Right kidney (tissue), 1 donor: ENCODE data around the gene ITSN1.
"Not testable (repeated sequence)": the region's sequence is repeated elsewhere in the genome, so short reads cannot be mapped to it uniquely, and the experiment has no call there.

Experiments used
- DNase-seq: peaks from one replicate; pipeline ENCODE4 v3.0.0-alpha.2; 2016

The ITSN1 gene

GRCh38 chr21:33771976-33772375 is 129.7 kb downstream of the ITSN1 start:
- DNase-seq: no peak

GRCh38 chr21:33774551-33774950 is 132.2 kb downstream of the ITSN1 start:
- no peak for DNase-seq

GRCh38 chr21:33775100-33775828 is 133.0 kb downstream of the ITSN1 start:
- no peak for DNase-seq

DNA sequence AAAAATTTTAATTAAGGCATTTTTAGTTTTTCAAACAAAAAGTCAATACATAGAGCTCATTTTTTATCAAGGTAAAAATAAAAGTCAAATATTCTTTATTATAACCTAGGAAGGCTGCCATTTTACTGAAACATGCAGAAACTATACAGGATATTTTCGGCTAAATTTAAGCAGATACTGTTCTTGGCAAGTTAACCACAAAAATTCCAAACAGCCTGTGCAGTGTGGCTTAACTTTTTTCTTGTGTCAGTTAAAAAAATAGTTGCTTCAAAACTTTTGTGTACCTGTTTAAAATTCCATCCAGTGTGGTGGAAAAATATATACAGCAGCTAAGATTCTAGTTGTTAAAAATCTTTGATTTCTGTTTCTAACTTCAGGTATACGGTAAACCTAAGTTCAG is 138.3 kb downstream of the ITSN1 start:
- DNase-seq: no peak

DNA sequence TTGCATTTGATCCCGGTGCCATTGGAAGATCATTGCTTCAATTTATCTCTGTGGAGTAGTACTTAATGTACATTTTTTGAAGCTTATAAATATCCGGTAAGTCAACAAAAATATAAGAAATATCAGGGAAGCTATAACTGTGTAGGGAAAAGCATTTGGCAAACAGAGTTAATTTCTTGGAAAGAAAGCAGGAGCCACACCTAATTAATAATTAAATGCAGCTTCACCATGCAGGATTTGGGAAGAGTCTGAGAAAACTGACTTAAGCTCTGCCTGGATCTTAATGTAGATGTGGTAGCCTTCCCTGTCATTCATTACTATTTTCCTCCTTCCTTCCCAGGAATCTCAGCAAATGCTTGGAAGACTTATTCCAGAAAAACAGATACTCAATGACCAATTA is 138.8 kb downstream of the ITSN1 start:
- no peak for DNase-seq

DNA sequence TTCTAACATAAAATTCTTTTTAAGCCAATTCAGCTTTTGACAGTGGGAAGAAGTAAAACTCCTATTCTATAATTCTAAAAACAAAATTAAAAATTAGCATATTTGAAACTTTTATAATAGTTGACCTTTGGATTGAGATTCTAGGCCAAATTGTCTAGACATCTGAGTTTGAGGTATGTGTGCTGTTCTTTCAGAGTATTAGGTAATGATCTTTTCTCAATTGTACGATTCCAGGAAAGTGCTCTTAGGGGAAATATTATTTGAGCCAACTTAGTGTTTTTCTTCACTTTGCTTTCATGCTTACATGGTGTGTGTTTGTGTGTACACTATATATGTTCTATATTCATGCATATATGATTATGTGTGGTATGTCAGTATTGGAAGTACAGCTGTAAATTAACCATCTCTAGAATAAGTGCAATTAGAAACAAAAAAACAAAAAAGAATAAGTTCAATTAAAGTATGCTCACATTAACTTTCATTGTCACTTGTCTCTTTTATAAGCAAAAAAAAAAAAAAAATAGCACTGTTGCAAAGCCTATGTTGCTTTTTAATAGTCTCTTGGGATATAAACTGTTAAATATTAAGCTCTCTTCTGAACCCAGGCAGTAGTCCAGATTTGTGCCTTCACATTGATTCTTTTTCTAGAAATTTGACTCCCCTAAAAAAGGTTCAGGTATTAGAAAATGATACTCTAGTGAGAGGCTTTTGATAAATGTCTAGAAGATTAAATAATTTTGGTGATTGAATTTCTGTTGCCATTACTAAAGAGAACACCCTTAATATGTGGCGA is 141.1 kb downstream of the ITSN1 start:
- no peak for DNase-seq

- DNase-seq: no peak
These were observed 145.1 kb downstream of the ITSN1 start for GRCh38 chr21:33787431-33787830.

GRCh38 chr21:33788438-33788837 is 146.1 kb downstream of the ITSN1 start:
- DNase-seq: not testable (repeated sequence)

- DNase-seq: no peak
These were observed 147.4 kb downstream of the ITSN1 start for GRCh38 chr21:33789697-33790096.

- DNase-seq: no peak
These were observed 148.8 kb downstream of the ITSN1 start for GRCh38 chr21:33791073-33791472.

DNA sequence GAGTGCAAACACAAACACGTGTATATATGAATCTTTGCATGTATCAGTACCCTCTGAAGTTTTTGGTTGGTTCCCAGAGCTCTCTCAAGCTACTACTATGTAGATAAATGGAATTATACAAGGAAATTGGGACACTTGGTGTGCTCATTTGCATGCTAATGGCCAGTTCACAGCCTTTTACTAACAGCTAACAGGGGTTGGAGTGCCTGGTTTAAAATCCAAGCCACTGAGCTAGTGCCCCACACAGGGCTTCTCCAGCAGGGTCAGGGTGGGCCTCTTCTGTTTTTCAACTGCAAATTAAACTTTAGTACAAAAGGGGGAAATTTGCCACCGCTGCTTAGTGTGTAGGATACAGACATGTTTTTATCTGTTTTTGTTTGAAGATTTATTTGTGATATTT is 152.3 kb downstream of the ITSN1 start:
- no peak for DNase-seq

GRCh38 chr21:33797565-33797964 is 155.3 kb downstream of the ITSN1 start:
- no peak for DNase-seq

GRCh38 chr21:33799378-33800090 is 157.2 kb downstream of the ITSN1 start:
- no peak for DNase-seq

- no peak for DNase-seq
These were observed 158.6 kb downstream of the ITSN1 start for GRCh38 chr21:33800753-33801423.

DNA sequence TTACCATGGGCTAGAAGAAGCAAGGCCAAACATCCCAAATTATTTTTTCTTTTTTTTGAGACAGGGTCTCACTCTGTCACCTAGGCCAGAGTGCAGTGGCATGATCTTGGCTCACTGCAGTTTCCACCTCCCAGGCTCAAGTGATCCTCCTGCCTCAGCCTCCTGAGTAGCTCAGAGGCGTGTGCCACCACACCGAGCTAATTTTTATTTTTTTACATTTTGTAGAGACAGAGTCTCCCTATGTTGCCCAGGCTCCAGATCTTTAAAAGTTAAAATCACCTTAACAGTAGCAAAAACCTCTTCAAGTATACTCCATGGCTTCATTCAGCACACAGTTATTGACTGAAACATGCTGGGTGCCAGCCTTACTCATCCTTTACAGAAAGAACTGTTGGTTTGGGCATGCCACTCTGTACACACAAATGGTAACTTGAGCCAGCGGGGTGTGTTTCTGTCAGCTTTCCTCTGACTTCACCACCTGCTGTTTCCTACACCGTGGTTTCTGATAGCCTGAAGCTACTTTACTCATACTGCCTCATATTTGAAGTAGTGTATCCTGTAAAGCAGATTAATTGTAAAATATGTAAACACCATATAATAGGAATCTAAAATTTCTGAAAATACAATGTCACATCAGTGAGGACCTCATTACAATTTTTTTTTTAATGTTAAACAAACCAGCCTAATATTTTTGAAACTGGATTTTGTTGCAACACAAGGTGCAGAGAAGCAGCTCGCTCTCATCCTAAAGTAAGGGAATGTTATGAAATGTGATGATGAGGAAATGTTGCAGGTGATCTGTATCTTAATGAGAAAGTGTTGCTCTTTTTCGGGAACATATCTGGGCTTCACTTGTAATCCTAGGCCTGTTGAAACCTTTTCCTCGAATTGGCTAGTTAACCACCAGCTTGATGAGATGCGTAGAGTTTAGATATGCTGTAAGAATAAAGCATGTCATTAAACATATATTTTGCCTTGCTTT is 159.4 kb downstream of the ITSN1 start:
- no peak for DNase-seq

DNA sequence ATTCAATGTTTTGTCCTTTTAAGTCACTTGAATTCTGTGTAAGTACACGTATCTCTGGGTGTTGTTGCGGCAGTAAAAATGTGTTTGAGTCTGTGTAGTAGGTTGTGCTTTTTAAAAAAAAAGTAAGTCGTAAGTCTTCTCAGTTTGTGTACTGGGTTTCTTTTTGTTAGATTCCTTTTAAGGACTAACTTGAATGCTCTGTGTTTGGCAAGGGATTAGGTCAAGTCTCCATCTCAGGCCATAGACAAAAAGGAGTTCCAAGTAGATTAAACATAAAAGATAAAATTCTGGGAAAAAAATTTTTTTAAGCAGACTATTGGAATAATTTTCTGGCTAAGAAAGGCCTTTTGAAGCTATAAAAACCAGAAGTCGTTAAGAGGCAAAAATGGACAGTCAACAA is 160.2 kb downstream of the ITSN1 start:
- DNase-seq: no peak

DNA sequence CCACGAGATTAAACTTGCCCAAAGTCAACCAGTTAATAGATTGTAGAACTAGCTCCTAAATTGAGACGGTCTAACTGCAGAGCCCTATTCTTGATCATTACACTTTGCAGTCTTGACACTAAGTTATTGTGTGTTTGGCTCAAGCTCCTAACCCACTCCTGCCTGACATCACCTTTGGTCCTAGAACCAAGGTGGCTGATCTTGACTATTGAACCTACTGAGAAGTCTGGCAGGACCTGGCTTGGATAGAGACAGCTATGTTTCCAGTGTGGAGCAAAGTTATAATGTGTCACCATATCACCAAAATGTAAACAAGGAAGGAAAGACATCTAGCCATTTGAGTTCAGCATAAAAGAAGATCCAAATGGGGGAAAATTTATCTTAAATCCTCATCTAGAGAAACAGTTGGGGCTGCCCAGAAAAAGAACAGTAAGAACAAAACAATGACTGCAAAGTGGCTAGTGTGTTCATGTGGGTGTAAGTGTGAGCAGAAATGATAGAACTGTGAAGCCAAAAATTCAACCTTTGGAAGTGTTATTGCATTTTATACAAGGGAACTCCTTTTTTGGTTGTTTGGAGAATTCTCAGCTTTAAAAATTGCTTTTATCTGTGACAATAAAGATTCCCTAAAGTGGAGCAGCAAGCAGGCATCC is 166.5 kb downstream of the ITSN1 start:
- no peak for DNase-seq

- no peak for DNase-seq
These were observed 168.5 kb downstream of the ITSN1 start for GRCh38 chr21:33810766-33811165.

- DNase-seq: no peak
These were observed 169.1 kb downstream of the ITSN1 start for GRCh38 chr21:33811167-33812010.

DNA sequence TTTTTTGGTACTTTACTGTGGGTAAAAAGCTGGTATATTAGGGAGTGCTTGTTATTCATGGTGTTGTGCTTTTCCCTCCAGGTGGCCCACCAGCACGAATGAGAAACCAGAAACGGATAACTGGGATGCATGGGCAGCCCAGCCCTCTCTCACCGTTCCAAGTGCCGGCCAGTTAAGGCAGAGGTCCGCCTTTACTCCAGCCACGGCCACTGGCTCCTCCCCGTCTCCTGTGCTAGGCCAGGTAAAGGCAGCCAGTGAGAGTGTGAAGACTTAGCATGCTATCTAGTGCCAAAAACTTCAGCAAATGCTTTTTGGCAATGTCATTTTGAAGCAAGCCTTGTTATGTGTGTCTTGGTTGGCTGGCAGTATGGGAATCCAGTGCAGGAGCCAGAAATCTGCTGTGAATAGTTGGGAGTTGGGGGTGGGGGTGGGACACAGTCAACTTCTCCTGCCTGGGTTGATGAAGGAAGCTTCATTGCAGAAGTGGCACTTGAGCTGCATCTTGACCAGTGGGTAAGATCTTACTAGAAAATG is 171.6 kb downstream of the ITSN1 start:
- no peak for DNase-seq
